ENCODE measurements around the gene NKX2-3. TPM values are rescaled to one million over a fixed set of nuclear protein-coding genes. Genes with fewer than 3 reads are reported as not detected.
A peak's percentile ranks its signal among the peaks of the same experiment; 100 is the strongest.

Gene NKX2-3
- total and polyA plus RNA-seq, 2 donors: 0.05 to 0.09 TPM

DNA sequence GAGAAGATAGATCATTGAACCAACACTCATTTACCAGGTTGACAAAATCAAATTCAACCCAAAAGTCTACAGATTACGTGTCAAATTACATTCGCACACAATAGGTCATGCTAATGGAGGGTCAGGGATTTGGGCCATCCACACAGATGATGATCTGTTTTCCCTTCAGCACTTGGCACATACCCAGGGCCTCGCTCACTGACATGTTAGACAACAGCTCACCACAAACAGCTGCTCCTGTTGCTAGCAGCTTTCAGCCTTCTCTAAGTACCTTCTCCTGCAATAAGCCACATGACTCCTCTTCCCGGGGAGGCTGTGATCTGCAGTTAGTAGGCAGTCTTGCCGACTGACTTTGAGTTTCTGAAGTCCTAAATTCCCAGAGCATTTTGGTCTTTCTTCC is 18.4 kb downstream of the NKX2-3 start:
- no peak for DNase-seq (ENCODE audit: low read depth in 6 of 9, low spot score in 9 of 9)
- peaks cover 2 to 28% of the 10 kb centered on the region in 2 donors for H3K27me3 ChIP-seq (ENCODE audit: control insufficient read depth in 2 of 2, insufficient read depth in 1 of 2, low read length in 1 of 2)
- no peaks in the 10 kb centered on the region for H3K4me1 ChIP-seq (ENCODE audit: control insufficient read depth in 2 of 2, insufficient read depth in 2 of 2, low read length in 2 of 2)
- WGBS: 39% methylated on average over 5 of the region's 5 CpGs
- no peak overlapping the region for H3K27ac ChIP-seq (ENCODE audit: low read depth in 1 of 2, low read length in 1 of 2)
- H3K36me3 ChIP-seq (ENCODE audit: control insufficient read depth in 2 of 2, insufficient read depth in 2 of 2, low read length in 1 of 2): no peaks in the 10 kb centered on the region
- H3K9me3 ChIP-seq (ENCODE audit: control insufficient read depth in 2 of 2, insufficient read depth in 1 of 2, low read length in 1 of 2): no peaks in the 10 kb centered on the region
- H3K4me3 ChIP-seq (ENCODE audit: low read length in 2 of 2): no peak overlapping the region

DNA sequence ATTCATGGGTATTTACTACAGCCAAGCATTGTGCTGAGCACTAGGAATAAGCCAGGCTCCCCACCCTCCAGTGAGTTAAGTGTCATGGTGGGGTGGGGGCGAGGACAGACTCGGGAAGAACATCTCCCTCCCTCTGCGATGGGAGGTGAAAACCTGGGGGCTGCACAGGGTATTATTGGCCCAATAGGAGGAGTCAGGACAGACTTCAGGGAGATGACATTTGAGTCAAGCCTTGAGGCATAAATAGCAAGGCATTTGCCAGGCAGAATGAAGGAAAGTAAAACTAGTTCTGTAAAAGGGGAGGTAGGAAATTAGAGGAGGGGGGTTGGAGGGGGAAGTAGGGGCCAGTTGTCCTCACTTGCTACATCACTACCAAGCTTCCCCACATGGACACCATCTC is 18.9 kb downstream of the NKX2-3 start:
- Histone ChIP-seq H3K4me3 (ENCODE audit: low read length in 2 of 2) (no peak overlapping the region), H3K36me3 (ENCODE audit: control insufficient read depth in 2 of 2, insufficient read depth in 2 of 2, low read length in 1 of 2) (no peaks in the 10 kb centered on the region), H3K4me1 (ENCODE audit: control insufficient read depth in 2 of 2, insufficient read depth in 2 of 2, low read length in 2 of 2) (no peaks in the 10 kb centered on the region), H3K27ac (ENCODE audit: low read depth in 1 of 2, low read length in 1 of 2) (no peak overlapping the region), H3K27me3 (ENCODE audit: control insufficient read depth in 2 of 2, insufficient read depth in 1 of 2, low read length in 1 of 2) (peaks cover 2 to 28% of the 10 kb centered on the region in 2 donors), H3K9me3 (ENCODE audit: control insufficient read depth in 2 of 2, insufficient read depth in 1 of 2, low read length in 1 of 2) (no peaks in the 10 kb centered on the region)
- 64% methylated on average over 3 of the region's 3 CpGs for WGBS
- DNase-seq (ENCODE audit: low read depth in 6 of 9, low spot score in 9 of 9): no peak

DNA sequence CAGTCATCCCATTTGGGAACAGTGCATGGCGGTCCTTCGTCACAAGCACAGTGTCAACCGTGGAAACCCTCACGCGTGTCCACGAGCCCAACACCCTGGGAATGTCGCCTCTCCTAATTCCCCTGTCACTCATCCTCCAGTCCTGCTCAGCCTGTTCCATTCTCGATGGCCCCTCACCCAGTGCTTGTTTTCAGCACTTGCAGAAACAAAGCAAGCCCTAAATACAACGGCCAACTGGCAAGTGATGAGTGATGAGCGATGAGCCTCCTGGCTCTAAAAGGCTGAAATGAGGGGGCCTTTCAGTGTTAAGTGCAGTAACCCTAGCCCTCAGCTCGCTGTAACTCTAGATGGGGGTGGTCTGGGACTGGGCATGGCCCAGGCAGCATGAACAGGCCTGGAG is 22.6 kb downstream of the NKX2-3 start:
- Histone ChIP-seq H3K27me3 (ENCODE audit: control insufficient read depth in 2 of 2, insufficient read depth in 1 of 2, low read length in 1 of 2) (peaks cover 2 to 15% of the 10 kb centered on the region in 2 donors), H3K4me3 (ENCODE audit: low read length in 2 of 2) (no peak overlapping the region), H3K27ac (ENCODE audit: low read depth in 1 of 2, low read length in 1 of 2) (no peak overlapping the region), H3K36me3 (ENCODE audit: control insufficient read depth in 2 of 2, insufficient read depth in 2 of 2, low read length in 1 of 2) (no peaks in the 10 kb centered on the region), H3K9me3 (ENCODE audit: control insufficient read depth in 2 of 2, insufficient read depth in 1 of 2, low read length in 1 of 2) (no peaks in the 10 kb centered on the region), H3K4me1 (ENCODE audit: control insufficient read depth in 2 of 2, insufficient read depth in 2 of 2, low read length in 2 of 2) (no peaks in the 10 kb centered on the region)
- no peak for DNase-seq (ENCODE audit: low read depth in 6 of 9, low spot score in 9 of 9)
- 94% methylated on average over 11 of the region's 11 CpGs for WGBS

DNA sequence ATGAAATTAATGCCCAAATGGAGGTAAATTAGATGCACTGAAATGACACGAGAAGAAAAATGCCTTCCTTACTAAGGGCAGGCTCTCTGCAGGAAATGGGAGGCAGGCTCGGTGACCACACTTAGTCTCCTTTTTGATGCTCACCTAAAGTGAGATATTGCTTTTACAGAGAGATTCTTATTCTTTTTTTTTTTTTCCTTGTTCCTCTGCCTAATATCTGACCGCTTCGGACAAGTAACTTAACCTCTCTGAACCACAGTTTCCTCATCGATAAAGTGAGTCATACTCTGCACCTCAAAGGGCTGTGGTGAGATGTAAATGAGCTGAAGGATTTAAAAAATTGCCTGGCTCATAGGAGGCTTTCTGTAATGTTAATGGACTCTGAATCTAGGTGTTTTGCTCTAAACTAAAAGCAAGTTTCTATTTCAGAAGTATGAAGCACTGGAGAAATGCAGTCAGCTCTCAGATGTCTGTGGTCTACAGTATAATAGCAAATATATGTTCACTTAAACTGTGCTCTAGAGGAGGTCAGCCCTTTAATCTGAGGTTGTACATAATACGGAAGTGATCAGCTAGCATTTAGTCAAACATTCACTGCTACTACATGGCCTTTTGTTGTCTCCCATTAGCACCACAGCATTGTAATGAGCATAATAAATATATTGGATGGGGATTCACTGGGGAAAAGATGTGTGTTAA is 23.2 kb downstream of the NKX2-3 start:
- Histone ChIP-seq H3K36me3 (ENCODE audit: control insufficient read depth in 2 of 2, insufficient read depth in 2 of 2, low read length in 1 of 2) (no peaks in the 10 kb centered on the region), H3K27ac (ENCODE audit: low read depth in 1 of 2, low read length in 1 of 2) (no peak overlapping the region), H3K27me3 (ENCODE audit: control insufficient read depth in 2 of 2, insufficient read depth in 1 of 2, low read length in 1 of 2) (peaks cover 2 to 15% of the 10 kb centered on the region in 2 donors), H3K4me3 (ENCODE audit: low read length in 2 of 2) (no peak overlapping the region), H3K9me3 (ENCODE audit: control insufficient read depth in 2 of 2, insufficient read depth in 1 of 2, low read length in 1 of 2) (no peaks in the 10 kb centered on the region), H3K4me1 (ENCODE audit: control insufficient read depth in 2 of 2, insufficient read depth in 2 of 2, low read length in 2 of 2) (no peaks in the 10 kb centered on the region)
- DNase-seq (ENCODE audit: low read depth in 6 of 9, low spot score in 9 of 9): no peak
- WGBS: 50% methylated on average over 6 of the region's 6 CpGs

DNA sequence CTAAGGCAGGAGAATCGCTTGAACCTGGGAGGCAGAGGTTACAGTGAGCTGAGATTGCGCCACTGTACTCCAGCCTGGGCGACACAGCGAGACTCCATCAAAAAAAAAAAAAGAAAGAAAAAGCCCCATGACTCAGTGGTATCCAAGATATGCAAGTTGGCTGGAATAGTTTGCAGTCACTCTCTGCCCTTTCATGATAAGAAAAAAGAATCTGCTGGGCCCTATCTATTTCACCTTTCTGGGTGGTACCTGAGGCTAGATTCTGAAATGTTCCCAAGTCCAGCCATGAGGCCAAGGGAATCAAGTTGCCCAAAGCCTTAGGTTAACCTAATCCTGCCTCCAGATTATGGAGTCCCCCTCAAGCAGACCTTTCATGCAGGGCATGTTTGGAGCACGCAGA is 24.3 kb downstream of the NKX2-3 start:
- Histone ChIP-seq H3K4me1 (ENCODE audit: control insufficient read depth in 2 of 2, insufficient read depth in 2 of 2, low read length in 2 of 2) (no peaks in the 10 kb centered on the region), H3K27ac (ENCODE audit: low read depth in 1 of 2, low read length in 1 of 2) (no peak overlapping the region), H3K27me3 (ENCODE audit: control insufficient read depth in 2 of 2, insufficient read depth in 1 of 2, low read length in 1 of 2) (peaks cover 2 to 10% of the 10 kb centered on the region in 2 donors), H3K9me3 (ENCODE audit: control insufficient read depth in 2 of 2, insufficient read depth in 1 of 2, low read length in 1 of 2) (no peaks in the 10 kb centered on the region), H3K36me3 (ENCODE audit: control insufficient read depth in 2 of 2, insufficient read depth in 2 of 2, low read length in 1 of 2) (no peaks in the 10 kb centered on the region), H3K4me3 (ENCODE audit: low read length in 2 of 2) (no peak overlapping the region)
- WGBS: 98% methylated on average over 5 of the region's 5 CpGs
- no peak for DNase-seq (ENCODE audit: low read depth in 6 of 9, low spot score in 9 of 9)

DNA sequence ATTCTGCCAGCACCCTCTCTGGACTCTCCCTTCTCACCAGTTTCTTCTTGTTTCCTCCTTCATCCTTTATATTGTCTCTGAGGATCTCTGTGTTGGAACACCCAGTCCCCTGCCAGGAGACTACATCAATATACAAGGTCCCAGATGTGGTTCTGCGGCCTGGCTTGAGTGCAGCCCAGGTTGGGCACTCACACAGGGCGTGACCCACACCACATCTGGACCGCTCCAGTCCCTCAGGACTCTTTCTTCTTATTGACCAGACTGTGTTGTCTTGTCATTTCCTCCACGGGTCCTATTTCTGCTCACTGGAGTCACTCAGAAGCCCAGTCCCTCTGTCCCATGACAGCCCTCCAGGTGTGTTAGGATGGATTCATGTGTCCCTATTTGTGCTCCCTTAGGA is 26.0 kb downstream of the NKX2-3 start:
- peaks cover 0 to 7% of the 10 kb centered on the region in 2 donors for H3K27me3 ChIP-seq (ENCODE audit: control insufficient read depth in 2 of 2, insufficient read depth in 1 of 2, low read length in 1 of 2)

DNA sequence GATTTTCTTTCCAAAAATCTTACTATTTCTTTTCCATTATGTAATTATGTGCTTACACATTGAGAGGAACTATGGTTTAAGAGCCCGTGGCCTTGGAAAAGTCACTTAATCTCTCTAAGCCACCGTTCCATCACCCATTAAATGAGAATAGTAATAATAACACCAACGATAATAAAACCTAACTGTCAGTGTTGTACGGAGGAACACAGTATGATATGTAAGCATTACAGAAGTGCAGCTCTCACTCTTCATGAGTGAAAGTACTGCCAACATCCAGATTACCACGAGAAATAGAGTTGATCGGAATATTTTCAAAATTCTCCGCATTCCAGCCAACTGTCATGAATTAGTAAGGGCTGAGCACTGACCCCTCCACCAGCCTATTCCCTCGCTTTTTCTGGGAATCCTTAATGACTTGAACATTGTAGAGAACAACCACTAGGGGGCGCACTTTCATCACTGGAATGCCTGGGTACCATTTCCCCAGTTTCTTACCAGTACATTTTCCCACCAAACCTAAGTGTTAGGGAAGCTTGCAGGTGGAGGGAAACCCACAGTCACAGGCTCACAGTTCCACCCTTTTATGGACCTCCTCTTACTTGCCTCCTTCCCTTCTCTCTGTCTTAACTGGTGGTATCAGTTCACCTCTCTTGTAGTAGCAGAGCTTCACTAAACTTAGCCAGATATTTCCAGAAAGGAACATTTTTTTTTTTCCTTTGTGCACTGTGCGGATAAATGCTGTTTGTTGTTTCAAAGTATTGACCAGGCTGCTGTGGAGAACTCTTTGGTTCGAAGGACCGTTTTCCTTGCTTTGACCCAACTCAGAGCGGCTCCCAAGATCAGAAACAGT is 27.8 kb downstream of the NKX2-3 start:
- H3K36me3 ChIP-seq (ENCODE audit: control insufficient read depth in 2 of 2, insufficient read depth in 2 of 2, low read length in 1 of 2): no peaks in the 10 kb centered on the region
- H3K4me1 ChIP-seq (ENCODE audit: control insufficient read depth in 2 of 2, insufficient read depth in 2 of 2, low read length in 2 of 2): no peaks in the 10 kb centered on the region
- DNase-seq (ENCODE audit: low read depth in 6 of 9, low spot score in 9 of 9): peak in 5 of 9 donors; percentile 14 to 45 (median 26)
- peaks cover 0 to under 1% of the 10 kb centered on the region in 2 donors for H3K27me3 ChIP-seq (ENCODE audit: control insufficient read depth in 2 of 2, insufficient read depth in 1 of 2, low read length in 1 of 2)
- no peaks in the 10 kb centered on the region for H3K9me3 ChIP-seq (ENCODE audit: control insufficient read depth in 2 of 2, insufficient read depth in 1 of 2, low read length in 1 of 2)
- no peak overlapping the region for H3K27ac ChIP-seq (ENCODE audit: low read depth in 1 of 2, low read length in 1 of 2)
- 63% methylated on average over 13 of the region's 13 CpGs for WGBS
- no peak overlapping the region for H3K4me3 ChIP-seq (ENCODE audit: low read length in 2 of 2)

More for the DNA sequence above, 26.0 kb downstream of the NKX2-3 start:
- WGBS: 81% methylated on average over 4 of the region's 4 CpGs
- Histone ChIP-seq H3K4me3 (ENCODE audit: low read length in 2 of 2) (no peak overlapping the region), H3K36me3 (ENCODE audit: control insufficient read depth in 2 of 2, insufficient read depth in 2 of 2, low read length in 1 of 2) (no peaks in the 10 kb centered on the region), H3K4me1 (ENCODE audit: control insufficient read depth in 2 of 2, insufficient read depth in 2 of 2, low read length in 2 of 2) (no peaks in the 10 kb centered on the region), H3K9me3 (ENCODE audit: control insufficient read depth in 2 of 2, insufficient read depth in 1 of 2, low read length in 1 of 2) (no peaks in the 10 kb centered on the region), H3K27ac (ENCODE audit: low read depth in 1 of 2, low read length in 1 of 2) (no peak overlapping the region)
- no peak for DNase-seq (ENCODE audit: low read depth in 6 of 9, low spot score in 9 of 9)

DNA sequence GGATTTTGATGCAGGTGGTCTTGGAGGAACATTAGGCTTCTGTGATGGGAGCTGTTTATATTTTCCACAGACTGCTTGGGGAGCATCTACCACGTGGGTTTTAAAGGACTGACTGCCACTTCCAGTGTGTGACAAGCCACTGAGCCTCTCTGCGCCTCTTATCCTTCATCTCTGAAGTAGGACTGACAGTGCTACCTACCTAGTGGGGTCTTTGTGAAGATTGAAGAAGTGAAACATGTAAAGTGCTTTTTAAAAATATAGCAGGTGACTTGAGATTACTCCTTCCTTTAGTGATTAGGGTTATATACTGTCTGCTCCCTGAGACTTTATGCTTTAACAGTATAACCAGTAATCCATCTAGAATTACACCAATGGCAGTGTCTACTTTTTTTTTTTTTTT is 29.9 kb downstream of the NKX2-3 start:
- no peaks in the 10 kb centered on the region for H3K36me3 ChIP-seq (ENCODE audit: control insufficient read depth in 2 of 2, insufficient read depth in 2 of 2, low read length in 1 of 2)
- DNase-seq (ENCODE audit: low read depth in 6 of 9, low spot score in 9 of 9): no peak
- H3K9me3 ChIP-seq (ENCODE audit: control insufficient read depth in 2 of 2, insufficient read depth in 1 of 2, low read length in 1 of 2): no peaks in the 10 kb centered on the region
- H3K4me3 ChIP-seq (ENCODE audit: low read length in 2 of 2): no peak overlapping the region
- H3K4me1 ChIP-seq (ENCODE audit: control insufficient read depth in 2 of 2, insufficient read depth in 2 of 2, low read length in 2 of 2): no peaks in the 10 kb centered on the region
- H3K27ac ChIP-seq (ENCODE audit: low read depth in 1 of 2, low read length in 1 of 2): no peak overlapping the region
- 78% methylated on average over 2 of the region's 2 CpGs for WGBS
- H3K27me3 ChIP-seq (ENCODE audit: control insufficient read depth in 2 of 2, insufficient read depth in 1 of 2, low read length in 1 of 2): no peaks in the 10 kb centered on the region

DNA sequence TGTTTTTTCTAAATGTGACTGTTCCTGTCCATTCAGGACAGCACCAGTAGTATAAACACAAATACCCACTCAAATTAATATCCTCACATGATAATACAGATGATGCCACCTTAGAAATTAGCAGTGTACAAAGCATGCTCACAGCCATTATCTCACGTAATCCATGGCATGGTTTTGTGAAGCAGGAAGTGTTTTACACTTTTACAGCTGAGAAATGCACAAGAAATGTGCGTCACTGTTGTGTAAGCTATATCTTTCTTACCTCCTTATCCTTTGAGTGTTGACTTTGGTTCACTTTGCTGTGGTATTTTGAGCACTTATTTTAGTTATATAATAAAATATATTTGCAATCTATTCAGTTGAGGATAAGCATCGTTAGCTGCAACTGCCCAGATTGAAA is 31.6 kb downstream of the NKX2-3 start:
- H3K36me3 ChIP-seq (ENCODE audit: control insufficient read depth in 2 of 2, insufficient read depth in 2 of 2, low read length in 1 of 2): no peaks in the 10 kb centered on the region
- no peak for DNase-seq (ENCODE audit: low read depth in 6 of 9, low spot score in 9 of 9)
- H3K27me3 ChIP-seq (ENCODE audit: control insufficient read depth in 2 of 2, insufficient read depth in 1 of 2, low read length in 1 of 2): no peaks in the 10 kb centered on the region
- no peaks in the 10 kb centered on the region for H3K4me1 ChIP-seq (ENCODE audit: control insufficient read depth in 2 of 2, insufficient read depth in 2 of 2, low read length in 2 of 2)
- no peaks in the 10 kb centered on the region for H3K9me3 ChIP-seq (ENCODE audit: control insufficient read depth in 2 of 2, insufficient read depth in 1 of 2, low read length in 1 of 2)
- H3K4me3 ChIP-seq (ENCODE audit: low read length in 2 of 2): no peak overlapping the region
- WGBS: 78% methylated on average over 3 of the region's 3 CpGs
- H3K27ac ChIP-seq (ENCODE audit: low read depth in 1 of 2, low read length in 1 of 2): no peak overlapping the region

All from thymus (tissue), 11 donors.